Thoracic aorta (tissue), 2 donors: ENCODE data around the gene STAT5B. TPM values are rescaled to one million over a fixed set of nuclear protein-coding genes. Genes with fewer than 3 reads are reported as not detected.

Experiments used
- ATAC-seq: fragments of 150-250 bp; one replicate; pipeline ENCODE4 v1.8.0; 2017; ENCODE audit warnings: low read depth; ENCODE audit not compliant: insufficient number of reproducible peaks, low FRiP score
- DNase-seq: peaks from one replicate; pipeline ENCODE4 v3.0.0-alpha.2; 2020; ENCODE audit warnings: low spot score
- H3K27ac ChIP-seq, 2 donors: fragments of 200-600 bp; sonication (generic); 1 replicate in 1 of 2; 2 replicates in 1 of 2; pipeline ENCODE4 v1.5.1; 2016; ENCODE audit warnings: mild to moderate bottlenecking in 2 of 2, moderate library complexity in 2 of 2
- H3K27me3 ChIP-seq: fragments of 200-600 bp; sonication (generic); replicated peaks from 2 replicates; pipeline ENCODE4 v1.6.0; 2016; ENCODE audit warnings: mild to moderate bottlenecking; ENCODE audit not compliant: insufficient read depth
- H3K36me3 ChIP-seq: fragments of 200-600 bp; sonication (generic); one replicate; pipeline ENCODE4 v1.5.1; 2016
- H3K4me1 ChIP-seq, 2 donors: fragments of 200-600 bp; sonication (generic); 1 replicate in 1 of 2; 2 replicates in 1 of 2; pipeline versions ENCODE4 v1.5.1 to v1.6.0; 2016; ENCODE audit warnings: low read depth in 2 of 2, mild to moderate bottlenecking in 1 of 2; ENCODE audit not compliant: control insufficient read depth in 1 of 2
- H3K4me3 ChIP-seq: fragments of 200-600 bp; sonication (generic); 2 replicates; pipeline ENCODE4 v1.5.1; 2016; ENCODE audit warnings: mild to moderate bottlenecking
- H3K9me3 ChIP-seq: fragments of 200-600 bp; sonication (generic); 2 replicates; pipeline ENCODE4 v1.5.1; 2016
- total RNA-seq, 2 donors: library from RNA; depleted of rRNA; stranded (reverse); fragments of >200 nt; gene quantifications; one replicate each; pipeline versions ENCODE4 v1.1.0 to v1.2.3, GENCODE V29; 2016
- TF ChIP-seq, protein P1 (sequence below): fragments of 200-600 bp; sonication (generic); IDR thresholded peaks from one replicate; pipeline ENCODE4 v1.5.1; 2019; ENCODE audit warnings: antibody characterized with exemption

The STAT5B gene
- total RNA-seq, 2 donors from 2014 or later: 95.2 to 117 TPM

DNA sequence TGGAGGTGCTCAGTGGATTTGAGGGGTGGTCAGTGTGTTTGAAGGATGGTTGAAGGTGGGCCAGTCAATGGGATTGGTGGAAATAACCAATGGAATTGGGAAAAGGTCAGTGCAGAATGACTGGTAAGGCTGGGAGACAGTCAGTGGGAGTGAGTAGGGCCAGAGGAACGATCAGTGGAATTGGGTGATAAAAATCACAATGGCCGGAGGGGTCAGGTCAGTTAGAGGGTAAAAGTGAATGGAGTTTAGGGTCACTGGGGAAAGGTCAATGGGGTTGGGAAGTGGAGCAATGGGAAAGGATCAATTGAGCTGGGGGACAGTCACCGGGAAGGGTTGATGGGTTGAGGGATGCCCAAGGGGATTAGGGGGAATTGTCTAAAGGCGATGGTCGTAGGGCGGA is 110.4 kb downstream of the STAT5B start:
- Histone ChIP-seq H3K36me3 (no peaks in the 10 kb centered on the region), H3K27me3 (no peaks in the 10 kb centered on the region), H3K4me3 (no peak overlapping the region), H3K4me1 (no peaks in the 10 kb centered on the region), H3K9me3 (no peaks in the 10 kb centered on the region), H3K27ac (no peak overlapping the region)
- no peak for DNase-seq
- TF ChIP-seq, protein P1, sequence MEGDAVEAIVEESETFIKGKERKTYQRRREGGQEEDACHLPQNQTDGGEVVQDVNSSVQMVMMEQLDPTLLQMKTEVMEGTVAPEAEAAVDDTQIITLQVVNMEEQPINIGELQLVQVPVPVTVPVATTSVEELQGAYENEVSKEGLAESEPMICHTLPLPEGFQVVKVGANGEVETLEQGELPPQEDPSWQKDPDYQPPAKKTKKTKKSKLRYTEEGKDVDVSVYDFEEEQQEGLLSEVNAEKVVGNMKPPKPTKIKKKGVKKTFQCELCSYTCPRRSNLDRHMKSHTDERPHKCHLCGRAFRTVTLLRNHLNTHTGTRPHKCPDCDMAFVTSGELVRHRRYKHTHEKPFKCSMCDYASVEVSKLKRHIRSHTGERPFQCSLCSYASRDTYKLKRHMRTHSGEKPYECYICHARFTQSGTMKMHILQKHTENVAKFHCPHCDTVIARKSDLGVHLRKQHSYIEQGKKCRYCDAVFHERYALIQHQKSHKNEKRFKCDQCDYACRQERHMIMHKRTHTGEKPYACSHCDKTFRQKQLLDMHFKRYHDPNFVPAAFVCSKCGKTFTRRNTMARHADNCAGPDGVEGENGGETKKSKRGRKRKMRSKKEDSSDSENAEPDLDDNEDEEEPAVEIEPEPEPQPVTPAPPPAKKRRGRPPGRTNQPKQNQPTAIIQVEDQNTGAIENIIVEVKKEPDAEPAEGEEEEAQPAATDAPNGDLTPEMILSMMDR: no peak
- ATAC-seq: no peak

DNA sequence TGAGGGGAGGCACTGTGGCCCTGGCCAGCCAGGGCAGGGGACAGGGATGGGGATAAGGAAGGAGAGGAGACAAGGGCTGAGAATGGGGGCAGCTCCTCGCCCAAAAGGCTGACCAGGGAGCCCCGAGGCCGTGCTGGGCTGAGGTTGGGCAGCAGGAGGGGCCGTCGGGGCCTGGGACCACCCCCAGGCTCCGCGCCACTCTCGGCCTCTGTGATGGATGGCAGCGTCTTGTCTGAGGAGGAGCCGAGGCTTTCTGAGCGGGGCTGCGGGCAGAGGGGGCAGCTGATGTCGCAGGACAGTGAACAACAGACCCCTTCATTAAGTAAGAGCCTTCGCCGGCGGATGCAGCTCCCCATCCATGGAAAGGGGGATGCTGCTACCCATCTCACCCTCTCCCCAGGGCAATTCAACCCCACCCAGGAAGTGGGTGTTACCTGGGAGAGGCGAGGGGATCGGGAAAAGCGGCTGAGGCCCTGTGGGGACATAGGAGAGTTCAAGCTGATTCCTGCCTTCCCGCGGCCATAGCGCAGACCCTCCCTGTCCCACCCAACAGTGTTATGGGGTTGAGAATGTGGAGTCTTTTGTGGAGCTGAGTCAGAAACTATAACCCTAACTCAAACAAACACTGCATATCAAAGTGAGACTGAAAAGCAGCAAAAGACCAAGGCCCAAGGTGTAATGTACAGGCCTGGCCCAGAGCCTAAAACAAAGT is 112.3 kb downstream of the STAT5B start:
- Histone ChIP-seq H3K4me3 (no peak overlapping the region), H3K27ac (no peak overlapping the region), H3K36me3 (no peaks in the 10 kb centered on the region), H3K27me3 (no peaks in the 10 kb centered on the region), H3K9me3 (no peaks in the 10 kb centered on the region), H3K4me1 (no peaks in the 10 kb centered on the region)
- no peak for ATAC-seq
- TF ChIP-seq, protein P1: no peak
- no peak for DNase-seq

DNA sequence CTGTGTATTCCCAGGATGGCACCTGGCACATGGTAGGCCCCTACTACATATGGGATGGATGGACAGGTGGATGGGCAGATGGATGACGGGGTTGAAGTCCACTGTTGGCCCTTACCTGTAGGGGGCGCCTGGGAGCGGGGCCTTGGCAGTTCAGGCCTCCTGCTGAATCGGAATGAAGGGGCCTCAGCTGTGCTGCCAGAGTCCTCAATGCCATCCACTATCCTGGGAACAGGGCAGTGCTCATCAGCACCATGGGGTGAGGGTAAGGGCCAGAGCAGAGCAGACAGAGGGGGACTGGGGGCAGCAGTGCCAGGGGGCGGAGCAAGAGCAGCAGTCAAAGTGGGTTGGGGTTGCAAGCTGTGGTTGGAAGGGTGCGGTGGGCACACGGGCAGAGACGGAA is 113.1 kb downstream of the STAT5B start:
- Histone ChIP-seq H3K27me3 (no peaks in the 10 kb centered on the region), H3K36me3 (no peaks in the 10 kb centered on the region), H3K4me1 (no peaks in the 10 kb centered on the region), H3K9me3 (no peaks in the 10 kb centered on the region), H3K4me3 (no peak overlapping the region), H3K27ac (no peak overlapping the region)
- ATAC-seq: no peak
- DNase-seq: no peak
- TF ChIP-seq, protein P1: no peak

DNA sequence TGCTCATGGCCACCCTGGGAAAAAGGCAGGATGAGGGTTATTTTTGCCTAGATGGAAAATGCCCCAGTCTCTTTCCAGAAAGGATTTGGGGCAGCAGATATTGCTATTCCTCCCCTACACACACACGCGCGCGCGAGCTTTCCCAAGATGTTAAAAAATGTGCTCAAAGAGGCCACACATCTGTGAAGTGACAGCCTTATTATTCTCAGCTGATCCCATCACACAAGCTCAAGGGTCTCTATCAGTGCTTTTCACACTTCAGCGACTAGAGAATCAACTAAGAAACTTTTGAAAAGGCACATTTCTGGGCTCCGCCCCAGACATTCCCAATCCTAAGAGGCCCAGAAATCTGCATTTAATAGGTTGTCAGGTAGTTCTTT is 115.7 kb downstream of the STAT5B start:
- ATAC-seq: no peak
- H3K27me3 ChIP-seq: no peaks in the 10 kb centered on the region
- no peak overlapping the region for H3K27ac ChIP-seq
- H3K9me3 ChIP-seq: no peaks in the 10 kb centered on the region
- DNase-seq: no peak
- peaks cover 0 to 2% of the 10 kb centered on the region in 2 donors for H3K4me1 ChIP-seq
- no peak overlapping the region for H3K4me3 ChIP-seq
- H3K36me3 ChIP-seq: no peaks in the 10 kb centered on the region
- TF ChIP-seq, protein P1: no peak

DNA sequence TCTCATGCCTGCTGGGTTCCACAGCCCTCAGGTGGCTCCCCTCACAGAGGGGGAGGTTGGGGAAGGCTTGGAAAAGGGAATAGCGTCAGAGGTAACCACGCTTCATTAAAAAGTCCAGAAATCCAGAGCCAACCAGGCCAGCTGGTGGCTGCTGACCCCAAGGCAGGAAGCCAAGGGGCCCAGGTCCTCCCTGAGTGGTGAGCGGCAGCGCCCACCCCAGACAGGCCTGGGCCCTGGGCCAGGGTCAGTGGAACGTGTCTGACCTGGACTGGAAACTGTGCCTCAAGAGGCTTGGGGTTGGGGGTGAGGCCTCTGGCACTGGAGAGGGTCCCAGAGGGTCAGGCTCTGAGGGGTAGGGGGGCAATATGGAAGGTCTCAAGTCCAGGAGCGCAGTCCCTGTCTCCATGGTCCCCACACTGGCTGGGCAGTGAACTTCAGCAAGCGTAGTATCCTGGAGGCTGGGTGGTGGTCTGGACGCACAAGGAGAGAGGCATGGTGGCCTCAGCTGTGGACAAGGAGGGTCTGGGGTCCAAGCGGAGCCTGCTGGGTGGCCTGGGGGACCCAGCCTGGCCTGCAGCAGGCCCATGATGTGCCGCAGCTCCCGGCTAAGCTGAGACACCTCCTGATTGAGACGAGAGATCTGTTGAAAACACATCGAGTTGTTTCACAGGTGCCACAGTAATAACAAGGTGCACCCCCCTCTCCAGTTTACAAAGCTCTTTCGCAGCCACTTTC is 116.2 kb downstream of the STAT5B start:
- ATAC-seq: no peak
- H3K36me3 ChIP-seq: no peaks in the 10 kb centered on the region
- no peak for DNase-seq
- H3K27me3 ChIP-seq: no peaks in the 10 kb centered on the region
- TF ChIP-seq, protein P1: no peak
- no peaks in the 10 kb centered on the region for H3K9me3 ChIP-seq
- no peak overlapping the region for H3K27ac ChIP-seq
- peaks cover 0 to 5% of the 10 kb centered on the region in 2 donors for H3K4me1 ChIP-seq
- H3K4me3 ChIP-seq: no peak overlapping the region
